K562 (cell line): Measurements from ENCODE around the gene CNTN4. TPM values are rescaled to one million over a fixed set of nuclear protein-coding genes. Genes with fewer than 3 reads are reported as not detected.

Experiments used
- ATAC-seq: fragments of 200-7000 bp; cut with Tn5 transposase; 3 replicates; pipeline ENCODE4 v1.9.1; 2020; ENCODE audit warnings: moderate library complexity
- BruUV-seq: library from RNA; stranded (reverse); fragments of 400-500 nt; replicated peaks from 2 replicates; lab custom pipeline; 2021; lab: Mats Ljungman, UMichigan
- CTCF ChIA-PET: fragments of 300-600 bp; formaldehyde crosslinking; extraction: SDS; loops from one replicate; lab custom pipeline; 2021; ENCODE audit warnings: low intra/inter-chr PET ratio; lab: Yijun Ruan, JAX
- POLR2A ChIA-PET: fragments of 300-600, 350-650 bp; sonication (Branson Sonifier 250); formaldehyde crosslinking; extraction: SDS; loops from one replicate; lab custom pipeline; 2021; ENCODE audit warnings: antibody characterized with exemption, inconsistent platforms; lab: Yijun Ruan, JAX
- DNase-seq, 4 experiments: peaks; one replicate each; pipeline versions ENCODE4 v3.0.0 to v3.0.0-alpha.2; 2011 to 2018; ENCODE audit warnings: low spot score in 3 of 4, mixed read lengths in 3 of 4; ENCODE audit errors: extremely low read depth in 1 of 4
- FAIRE-seq: peaks from 2 replicates; lab custom pipeline; 2011; peaks lifted over from hg19 to GRCh38; lab: Jason Lieb, UNC
- H2AFZ ChIP-seq: 2 replicates; pipeline ENCODE4 v1.6.0; 2011; ENCODE audit warnings: low read depth, low read length, control low read depth, inconsistent platforms
- H3K27ac ChIP-seq: fragments of 200-600 bp; 3 replicates; pipeline ENCODE4 v1.8.0; 2011; ENCODE audit warnings: low read depth, mild to moderate bottlenecking, control low read depth, inconsistent platforms, low read length, moderate library complexity, mixed read lengths; ENCODE audit errors: extremely low read depth
- H3K27me3 ChIP-seq, 2 experiments: fragments of 300-600 bp in 1 of 2; 2 replicates in 1 of 2; 3 replicates in 1 of 2; pipeline versions ENCODE4 v1.6.0 to v1.8.0; 2011; ENCODE audit warnings: inconsistent platforms in 2 of 2, low read length in 2 of 2, mild to moderate bottlenecking in 1 of 2, mixed read lengths in 1 of 2, moderate library complexity in 1 of 2; ENCODE audit not compliant: control insufficient read depth in 2 of 2, insufficient read depth in 2 of 2
- H3K36me3 ChIP-seq: fragments of 300-600 bp; 3 replicates; pipeline ENCODE4 v1.8.0; 2011; ENCODE audit warnings: mild to moderate bottlenecking, low read length, inconsistent platforms; ENCODE audit not compliant: control insufficient read depth, insufficient read depth
- H3K4me1 ChIP-seq, 2 experiments: fragments of 200-600 bp in 1 of 2; replicated peaks in 1 of 2; 2 replicates in 1 of 2; 3 replicates in 1 of 2; pipeline versions ENCODE4 v1.5.1 to v1.8.0; 2011; ENCODE audit warnings: inconsistent platforms in 2 of 2, low read length in 2 of 2, mild to moderate bottlenecking in 1 of 2, mixed read lengths in 1 of 2, moderate library complexity in 1 of 2; ENCODE audit not compliant: control insufficient read depth in 2 of 2, insufficient read depth in 2 of 2
- H3K4me2 ChIP-seq: 2 replicates; pipeline ENCODE4 v1.6.1; 2011; ENCODE audit warnings: low read length, control low read depth, inconsistent platforms, mixed read lengths; ENCODE audit not compliant: insufficient read depth
- H3K4me3 ChIP-seq: fragments of 200-600 bp; sonication (generic), shearing (Covaris generic); 2 replicates; pipeline ENCODE4 v1.5.1; 2016; ENCODE audit warnings: control low read depth, inconsistent platforms
- H3K79me2 ChIP-seq: fragments of 200-600 bp; 3 replicates; pipeline ENCODE4 v1.8.0; 2011; ENCODE audit warnings: low read length, inconsistent platforms; ENCODE audit not compliant: control insufficient read depth, insufficient read depth
- H3K9ac ChIP-seq, 2 experiments: 2 replicates each; pipeline versions ENCODE4 v1.6.0 to v1.6.1; 2011; ENCODE audit warnings: low read depth in 2 of 2, low read length in 2 of 2, control low read depth in 1 of 2, inconsistent platforms in 1 of 2, mild to moderate bottlenecking in 1 of 2, mixed read lengths in 1 of 2; ENCODE audit not compliant: insufficient read depth in 1 of 2
- H3K9me1 ChIP-seq: one replicate; pipeline ENCODE4 v1.6.0; 2011; ENCODE audit warnings: inconsistent platforms, mild to moderate bottlenecking, low read length, moderate library complexity; ENCODE audit not compliant: control insufficient read depth, insufficient read depth
- H3K9me3 ChIP-seq: replicated peaks from 2 replicates; pipeline ENCODE4 v1.5.1; 2011; ENCODE audit warnings: low read depth, low read length, inconsistent platforms; ENCODE audit not compliant: control insufficient read depth, insufficient read depth
- H4K20me1 ChIP-seq: replicated peaks from 2 replicates; pipeline ENCODE4 v1.6.1; 2011; ENCODE audit warnings: low read length, inconsistent platforms, mixed read lengths; ENCODE audit not compliant: control insufficient read depth, insufficient read depth
- ATF6 ChIP-seq: sonication (generic); formaldehyde crosslinking; IDR thresholded peaks from 2 replicates; pipeline ENCODE4 v1.4.0; 2020; ENCODE audit warnings: mild to moderate bottlenecking, missing genetic modification reagents
- DPF2 ChIP-seq: fragments of 450-650 bp; IDR thresholded peaks from 2 replicates; pipeline ENCODE4 v1.6.1; 2016
- HDGF ChIP-seq: fragments of 450-650 bp; IDR thresholded peaks from 2 replicates; pipeline ENCODE4 v1.6.1; 2016
- HNRNPUL1 ChIP-seq: fragments of 200-400 bp; formaldehyde crosslinking; IDR thresholded peaks from 2 replicates; pipeline ENCODE4 v1.6.1; 2017; ENCODE audit warnings: low read length
- KDM1A ChIP-seq, 2 experiments: fragments of 450-650 bp; IDR thresholded peaks; 2 replicates each; pipeline ENCODE4 v1.6.1; 2016; ENCODE audit warnings: mild to moderate bottlenecking in 2 of 2
- NBN ChIP-seq: fragments of 450-650 bp; IDR thresholded peaks from 2 replicates; pipeline ENCODE4 v1.6.1; 2016; ENCODE audit warnings: low read depth, mild to moderate bottlenecking
- RB1 ChIP-seq: fragments of 450-650 bp; IDR thresholded peaks from 2 replicates; pipeline ENCODE4 v1.6.1; 2017; ENCODE audit warnings: low read depth, mild to moderate bottlenecking
- RBM34 ChIP-seq: fragments of 200-400 bp; formaldehyde crosslinking; IDR thresholded peaks from 2 replicates; pipeline ENCODE4 v1.6.1; 2018; ENCODE audit warnings: low read length, borderline replicate concordance; ENCODE audit not compliant: insufficient read depth
- RHOXF2B ChIP-seq: fragments of 250-450 bp; sonication (Bioruptor Pico); conservative IDR thresholded peaks from 2 replicates; pipeline ENCODE4 v1.5.1; 2021
- STAG1 ChIP-seq: sonication (generic); formaldehyde crosslinking; IDR thresholded peaks from 2 replicates; pipeline ENCODE4 v1.5.0; 2020; ENCODE audit warnings: missing genetic modification reagents, borderline replicate concordance
- TAF9B ChIP-seq: fragments of 450-650 bp; IDR thresholded peaks from 2 replicates; pipeline ENCODE4 v1.6.1; 2018; ENCODE audit warnings: mild to moderate bottlenecking; ENCODE audit not compliant: partially characterized antibody
- WGBS: fragments of 100-300 bp; shearing (Covaris generic); methylation state at CpG from one replicate; pipeline ENCODE4 v1.1.6; 2016; ENCODE audit warnings: low coverage, mixed read lengths; ENCODE audit not compliant: insufficient coverage; ENCODE audit errors: missing lambda C conversion rate; 5-methylcytosine and 5-hydroxymethylcytosine counted together
- in situ Hi-C: fragments of 300-500 bp; cut with MboI; formaldehyde crosslinking; loops from 4 replicates; pipeline ENCODE4 v1.15.0; 2018; ENCODE audit warnings: inconsistent platforms, mixed read lengths
- intact Hi-C: fragments of 100-400 bp; cut with micrococcal nuclease; formaldehyde crosslinking; loops from 2 replicates; pipeline ENCODE4 v1.14.2; 2022
- polyA plus RNA-seq, 8 experiments: library from polyadenylated mRNA; depleted of rRNA in 4 of 8; stranded (reverse) in 5 of 8; unstranded in 3 of 8; fragments of >200 nt; fragmentation: Nextera tagmentation in 2 of 8; fragmentation: Illumina TruSeq in 1 of 8; extraction: Ambion mirVana in 2 of 8; extraction: Trizol in 1 of 8; gene quantifications; 2 replicates each; pipeline versions ENCODE4 v1.2.1 to v1.2.3, GENCODE V29; 2011 to 2014; ENCODE audit warnings: inconsistent platforms in 1 of 8, missing spikeins in 1 of 8
- total RNA-seq, 7 experiments: library from RNA; depleted of rRNA in 6 of 7; stranded (reverse); fragments of >200 nt in 6 of 7; fragmentation: Illumina TruSeq in 2 of 7; extraction: Trizol in 2 of 7; gene quantifications; 2 replicates each; pipeline versions ENCODE4 v1.2.1 to v1.2.3, GENCODE V29; 2011 to 2021; ENCODE audit warnings: low replicate concordance in 1 of 7
- TF ChIP-seq, protein P1 (sequence below): fragments of 450-650 bp; IDR thresholded peaks from 2 replicates; pipeline ENCODE4 v1.6.1; 2016; ENCODE audit warnings: mild to moderate bottlenecking
- TF ChIP-seq, protein P2 (sequence below): fragments of 250-450 bp; sonication (Bioruptor Pico); IDR thresholded peaks from 2 replicates; pipeline ENCODE4 v1.4.0; 2020; ENCODE audit warnings: mild to moderate bottlenecking
- TF ChIP-seq, protein P3 (sequence below): fragments of 250-450 bp; sonication (Bioruptor Pico); IDR thresholded peaks from 2 replicates; pipeline ENCODE4 v1.5.0; 2021

CNTN4 gene
- total and polyA plus RNA-seq, 9 of the 15 experiments (the other 6 are each of a cell fraction or from before 2014, with no cell fraction given): not detected

DNA sequence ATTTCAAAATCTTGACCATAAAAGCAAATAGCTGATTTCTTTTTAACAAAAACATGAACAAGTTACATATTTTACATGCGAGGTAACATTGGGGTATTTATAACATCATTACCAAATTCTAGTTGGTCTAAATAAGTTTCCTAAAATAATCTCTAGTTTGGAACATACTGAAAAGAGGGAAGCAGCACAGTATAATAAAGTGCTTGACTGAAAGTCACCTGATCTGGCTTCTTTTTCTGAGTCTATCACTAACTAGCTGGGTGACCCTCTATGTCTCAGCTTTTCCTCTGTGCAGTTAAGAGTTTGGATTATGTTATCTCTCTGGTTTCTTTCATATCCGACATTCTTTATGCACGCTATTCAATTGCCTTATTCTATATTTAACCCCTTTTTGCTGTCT, 19.8 kb upstream of the CNTN4 start:
- no TSS peak for BruUV-seq
- Histone ChIP-seq H2AFZ (no peak overlapping the region), H3K9ac (no peak overlapping the region), H3K9me1 (no peaks in the 10 kb centered on the region), H3K36me3 (no peaks in the 10 kb centered on the region), H3K27me3 (no peaks in the 10 kb centered on the region), H3K4me2 (no peak overlapping the region), H3K79me2 (no peaks in the 10 kb centered on the region), H4K20me1 (no peaks in the 10 kb centered on the region), H3K4me3 (no peak overlapping the region), H3K9me3 (peaks cover 6% of the 10 kb centered on the region; the same call in 1 of the 2 replicates), H3K27ac (no peak overlapping the region), H3K4me1 (no peaks in the 10 kb centered on the region)
- ChIA-PET CTCF (no interaction called here), POLR2A (no interaction called here)
- FAIRE-seq: no peak
- intact Hi-C loops (no loop called here), in situ Hi-C loops (no loop called here)
- TF ChIP-seq RHOXF2B (CRISPR knock-in tag): no peak
- TF ChIP-seq RB1: no peak
- TF ChIP-seq TAF9B: no peak
- TF ChIP-seq, protein P1, sequence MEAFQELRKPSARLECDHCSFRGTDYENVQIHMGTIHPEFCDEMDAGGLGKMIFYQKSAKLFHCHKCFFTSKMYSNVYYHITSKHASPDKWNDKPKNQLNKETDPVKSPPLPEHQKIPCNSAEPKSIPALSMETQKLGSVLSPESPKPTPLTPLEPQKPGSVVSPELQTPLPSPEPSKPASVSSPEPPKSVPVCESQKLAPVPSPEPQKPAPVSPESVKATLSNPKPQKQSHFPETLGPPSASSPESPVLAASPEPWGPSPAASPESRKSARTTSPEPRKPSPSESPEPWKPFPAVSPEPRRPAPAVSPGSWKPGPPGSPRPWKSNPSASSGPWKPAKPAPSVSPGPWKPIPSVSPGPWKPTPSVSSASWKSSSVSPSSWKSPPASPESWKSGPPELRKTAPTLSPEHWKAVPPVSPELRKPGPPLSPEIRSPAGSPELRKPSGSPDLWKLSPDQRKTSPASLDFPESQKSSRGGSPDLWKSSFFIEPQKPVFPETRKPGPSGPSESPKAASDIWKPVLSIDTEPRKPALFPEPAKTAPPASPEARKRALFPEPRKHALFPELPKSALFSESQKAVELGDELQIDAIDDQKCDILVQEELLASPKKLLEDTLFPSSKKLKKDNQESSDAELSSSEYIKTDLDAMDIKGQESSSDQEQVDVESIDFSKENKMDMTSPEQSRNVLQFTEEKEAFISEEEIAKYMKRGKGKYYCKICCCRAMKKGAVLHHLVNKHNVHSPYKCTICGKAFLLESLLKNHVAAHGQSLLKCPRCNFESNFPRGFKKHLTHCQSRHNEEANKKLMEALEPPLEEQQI: no peak
- TF ChIP-seq STAG1 (CRISPR knock-in tag): no peak
- no peak for TF ChIP-seq ATF6 (CRISPR knock-in tag)
- no peak for TF ChIP-seq RBM34
- TF ChIP-seq, protein P2, sequence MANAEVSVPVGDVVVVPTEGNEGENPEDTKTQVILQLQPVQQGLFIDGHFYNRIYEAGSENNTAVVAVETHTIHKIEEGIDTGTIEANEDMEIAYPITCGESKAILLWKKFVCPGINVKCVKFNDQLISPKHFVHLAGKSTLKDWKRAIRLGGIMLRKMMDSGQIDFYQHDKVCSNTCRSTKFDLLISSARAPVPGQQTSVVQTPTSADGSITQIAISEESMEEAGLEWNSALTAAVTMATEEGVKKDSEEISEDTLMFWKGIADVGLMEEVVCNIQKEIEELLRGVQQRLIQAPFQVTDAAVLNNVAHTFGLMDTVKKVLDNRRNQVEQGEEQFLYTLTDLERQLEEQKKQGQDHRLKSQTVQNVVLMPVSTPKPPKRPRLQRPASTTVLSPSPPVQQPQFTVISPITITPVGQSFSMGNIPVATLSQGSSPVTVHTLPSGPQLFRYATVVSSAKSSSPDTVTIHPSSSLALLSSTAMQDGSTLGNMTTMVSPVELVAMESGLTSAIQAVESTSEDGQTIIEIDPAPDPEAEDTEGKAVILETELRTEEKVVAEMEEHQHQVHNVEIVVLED (CRISPR knock-in tag): no peak
- TF ChIP-seq, protein P3, sequence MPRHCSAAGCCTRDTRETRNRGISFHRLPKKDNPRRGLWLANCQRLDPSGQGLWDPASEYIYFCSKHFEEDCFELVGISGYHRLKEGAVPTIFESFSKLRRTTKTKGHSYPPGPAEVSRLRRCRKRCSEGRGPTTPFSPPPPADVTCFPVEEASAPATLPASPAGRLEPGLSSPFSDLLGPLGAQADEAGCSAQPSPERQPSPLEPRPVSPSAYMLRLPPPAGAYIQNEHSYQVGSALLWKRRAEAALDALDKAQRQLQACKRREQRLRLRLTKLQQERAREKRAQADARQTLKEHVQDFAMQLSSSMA (CRISPR knock-in tag): no peak
- no peak for TF ChIP-seq KDM1A (IDR thresholded peaks at IDR 0.05)
- TF ChIP-seq HDGF: no peak
- no peak for TF ChIP-seq NBN
- TF ChIP-seq HNRNPUL1: no peak
- TF ChIP-seq DPF2: no peak
- 0% methylated on average over 3 of the region's 3 CpGs for WGBS
- no peak for DNase-seq
- ATAC-seq: no peak
